NOMO-1 (cell line): ENCODE data around the gene SMIM12.

Experiments used
- DNase-seq, 2 experiments: peaks; one replicate each; lab custom pipeline; 2025; ENCODE audit not compliant: unreplicated experiment in 2 of 2; lab: John Stamatoyannopoulos, UW

Gene SMIM12

GRCh38 chr1:34874296-34874952 is 14.9 kb upstream of the SMIM12 start:
- no peak for DNase-seq

DNA sequence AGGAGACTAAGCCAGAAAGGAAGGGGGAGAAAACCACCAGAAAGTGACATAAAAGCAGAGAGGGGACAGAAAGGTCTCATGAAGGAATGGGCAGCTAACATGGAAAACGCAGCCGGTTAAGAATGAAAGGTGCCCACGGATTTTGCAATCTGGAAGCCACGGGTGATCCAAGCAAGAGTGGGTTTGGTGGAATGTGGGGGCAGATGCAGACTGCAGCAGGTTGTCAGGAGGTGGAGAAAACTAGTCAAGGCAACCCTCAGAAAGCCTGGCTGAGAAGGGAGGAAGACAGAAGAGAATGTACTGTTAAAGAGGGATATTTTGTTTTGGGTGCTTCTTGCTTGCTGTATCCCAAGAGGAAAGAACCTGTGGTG is 12.6 kb upstream of the SMIM12 start:
- DNase-seq: no peak

GRCh38 chr1:34871443-34872132 is 12.0 kb upstream of the SMIM12 start:
- DNase-seq: no peak

DNA sequence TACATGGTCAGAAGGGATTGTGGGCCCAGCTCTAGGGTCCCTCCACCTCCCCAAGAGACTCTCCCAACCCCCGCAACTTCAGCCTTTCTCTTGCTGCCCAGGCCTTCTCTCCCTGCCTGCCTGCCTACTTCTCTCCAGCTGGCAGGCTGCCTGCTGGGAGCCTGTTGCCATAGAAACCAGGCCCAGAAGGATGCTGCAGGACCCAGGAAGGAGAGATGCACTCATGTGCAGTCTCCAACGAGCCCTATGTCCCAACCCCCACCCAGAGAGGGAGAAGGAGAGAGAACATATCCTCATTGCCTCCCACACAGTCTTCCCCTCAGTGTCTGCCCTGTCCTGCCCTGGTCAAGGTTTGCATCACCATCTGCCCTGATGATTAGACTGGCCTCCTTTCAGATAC is 10.8 kb upstream of the SMIM12 start:
- DNase-seq: no peak

DNA sequence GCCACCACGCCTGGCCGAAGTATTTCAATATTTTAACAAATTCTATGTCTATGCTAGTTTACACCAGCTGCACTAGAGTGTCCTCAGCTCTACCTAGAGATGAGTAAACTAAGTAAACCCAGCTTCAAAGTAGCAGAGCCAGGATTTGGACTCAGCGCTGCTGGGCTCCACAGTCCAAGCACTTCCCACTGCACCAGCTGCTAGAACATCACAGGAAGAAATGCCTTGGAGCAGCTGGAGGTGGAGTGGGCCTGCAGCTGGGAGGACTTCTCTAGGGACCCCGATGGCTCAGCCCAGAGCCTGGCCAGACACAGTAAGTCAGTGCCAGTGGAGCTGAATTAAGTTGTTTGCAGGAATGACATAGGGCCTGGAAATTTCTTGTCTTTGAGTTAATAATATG is 10.2 kb upstream of the SMIM12 start:
- DNase-seq: no peak

GRCh38 chr1:34868230-34869049 is 8.9 kb upstream of the SMIM12 start:
- DNase-seq: no peak

- DNase-seq: no peak
Measured at GRCh38 chr1:34867415-34867814, 7.9 kb upstream of the SMIM12 start.

- DNase-seq: no peak
Measured at GRCh38 chr1:34866762-34867109, 7.2 kb upstream of the SMIM12 start.

DNA sequence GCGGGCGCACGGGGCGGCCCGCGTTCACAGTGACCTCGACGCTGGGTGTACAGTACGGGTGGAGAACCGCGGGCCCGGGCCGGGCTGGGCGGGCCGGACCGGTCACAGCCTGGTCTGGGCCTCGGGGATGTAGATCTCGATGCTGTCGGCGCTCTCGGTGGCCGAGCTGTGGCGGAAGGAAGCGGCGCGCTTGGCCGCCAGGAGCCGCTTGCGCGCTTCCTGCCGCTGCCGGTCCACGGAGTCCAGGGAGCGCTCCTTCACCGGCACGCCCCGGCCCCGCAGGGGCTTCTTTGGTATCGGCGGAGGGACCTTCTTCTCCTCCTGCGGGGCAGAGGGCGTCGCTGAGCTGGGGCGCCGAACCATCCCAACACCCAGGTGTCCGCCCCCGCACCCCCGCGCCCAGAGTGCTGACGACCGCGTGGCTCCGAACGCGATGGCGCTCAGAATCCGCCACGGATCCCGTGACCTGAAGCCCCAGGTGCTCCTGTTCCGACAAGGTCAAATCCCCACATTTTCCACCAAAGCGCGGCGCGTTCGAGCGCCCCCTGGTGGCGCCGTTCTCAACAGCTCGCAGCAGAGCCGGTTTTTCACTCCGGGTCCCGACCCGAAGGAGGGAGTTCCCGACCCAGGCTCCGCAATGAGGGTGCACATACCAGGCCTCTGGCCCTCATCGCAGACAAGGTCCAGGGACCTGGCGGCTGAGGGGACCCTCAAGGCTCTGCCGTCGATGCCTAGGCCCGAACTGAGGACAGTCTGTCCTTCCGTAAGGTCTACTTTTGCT is 6.6 kb upstream of the SMIM12 start:
- peak; percentile 73 to 77 for DNase-seq

GRCh38 chr1:34865573-34865972 is 6.0 kb upstream of the SMIM12 start:
- no peak for DNase-seq

- no peak for DNase-seq
Measured at GRCh38 chr1:34864759-34865158, 5.2 kb upstream of the SMIM12 start.

- no peak for DNase-seq
Measured at GRCh38 chr1:34863501-34863900, 4.0 kb upstream of the SMIM12 start.

DNA sequence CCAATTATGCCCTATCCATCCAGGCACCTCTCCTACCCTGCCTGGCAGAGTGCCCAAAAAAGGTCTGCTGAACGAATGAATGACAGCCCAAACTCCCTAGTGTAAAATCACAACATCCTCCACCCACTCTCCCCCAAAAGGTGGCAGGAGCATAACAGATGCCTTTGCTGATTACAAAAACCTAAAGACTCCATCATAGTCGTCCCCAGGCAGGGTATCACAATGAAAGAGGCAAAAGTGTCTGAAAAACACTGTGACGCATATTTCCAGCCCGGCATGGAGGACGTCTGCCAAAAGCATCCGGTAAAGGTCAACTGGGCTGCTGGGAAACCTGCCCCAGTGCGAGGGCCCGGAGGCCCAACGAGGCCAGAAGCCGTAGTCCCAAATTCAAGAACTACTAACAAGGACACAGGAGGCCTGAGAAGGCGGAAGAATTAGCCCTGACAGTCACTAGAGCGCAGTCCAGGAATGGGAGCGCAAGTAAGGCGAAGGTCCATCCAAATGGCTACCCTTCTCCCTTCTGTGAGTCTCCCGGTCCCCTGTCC is 576 bp downstream of the SMIM12 start:
- DNase-seq: peak in 1 of 2 experiments; percentile 28

- no peak for DNase-seq
Measured at GRCh38 chr1:34856697-34857096, 2.9 kb downstream of the SMIM12 start.

GRCh38 chr1:34852677-34853217 is 6.8 kb downstream of the SMIM12 start:
- DNase-seq: peak; percentile 92 to 95

DNA sequence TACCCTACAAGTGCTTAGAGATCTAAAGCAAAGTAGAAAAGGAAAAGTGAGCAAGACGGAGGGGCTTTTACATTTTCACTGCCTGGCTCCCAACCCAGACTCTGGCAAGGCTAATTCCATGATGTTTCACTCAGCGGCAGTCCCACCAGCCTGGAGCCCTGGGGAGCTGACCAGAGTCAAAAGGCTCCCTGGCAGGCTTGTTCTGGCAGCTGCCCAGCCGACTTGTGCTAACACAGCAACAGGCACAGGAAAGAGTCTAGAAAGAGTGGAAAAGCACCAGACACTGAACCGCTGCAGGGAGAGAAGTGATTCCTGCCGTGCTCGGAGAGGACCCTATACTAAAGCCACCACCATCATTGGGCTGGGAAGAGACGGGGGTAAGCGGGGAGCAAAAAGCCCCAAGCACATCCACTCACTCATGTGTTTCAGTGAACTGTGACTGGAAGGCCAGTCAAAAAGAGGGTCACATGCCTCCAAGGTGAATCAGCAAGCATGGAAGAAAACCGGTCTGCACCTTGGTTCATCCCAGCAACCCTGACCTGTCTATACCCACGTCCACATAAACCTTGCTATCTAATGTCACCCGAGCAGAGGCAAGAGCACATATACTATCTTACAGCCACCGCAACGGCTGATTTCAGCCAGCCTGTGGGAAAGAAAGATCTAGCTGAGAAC is 8.0 kb downstream of the SMIM12 start:
- DNase-seq: no peak

GRCh38 chr1:34850382-34850781 is 9.2 kb downstream of the SMIM12 start:
- DNase-seq: no peak

GRCh38 chr1:34847094-34847493 is 12.5 kb downstream of the SMIM12 start:
- no peak for DNase-seq

DNA sequence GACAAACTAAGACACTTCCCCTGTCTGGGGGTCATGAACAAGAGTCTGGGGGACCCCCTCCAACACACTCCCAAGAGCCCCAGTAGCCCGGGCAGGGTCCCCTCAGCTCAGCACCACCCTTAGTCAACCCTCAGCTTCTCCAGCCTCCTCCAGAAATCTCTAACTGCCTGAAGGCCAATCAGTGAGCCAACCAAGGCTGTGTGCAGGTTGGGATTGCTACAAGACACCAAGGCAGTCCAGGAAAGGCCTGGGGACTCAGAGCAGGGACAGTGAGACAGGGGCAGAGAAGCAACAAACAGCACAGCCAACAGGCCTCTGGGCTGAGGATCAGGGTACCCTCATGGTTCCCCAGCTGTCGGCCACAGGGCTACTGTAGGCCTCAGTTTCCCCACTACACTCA is 13.3 kb downstream of the SMIM12 start:
- no peak for DNase-seq
